Keratinocyte (primary cell): ENCODE measurements around the gene DOCK1. TPM values are rescaled to one million over a fixed set of nuclear protein-coding genes. Genes with fewer than 3 reads are reported as not detected.
"Not testable (repeated sequence)": the region's sequence is repeated elsewhere in the genome, so short reads cannot be mapped to it uniquely, and the experiment has no call there.

Source experiments
- DNase-seq: peaks from one replicate; pipeline ENCODE4 v3.0.0-alpha.2; 2011; ENCODE audit warnings: low read depth, missing footprints, low spot score
- FAIRE-seq: peaks from 2 replicates; lab custom pipeline; 2011; peaks lifted over from hg19 to GRCh38; lab: Jason Lieb, UNC
- H2AFZ ChIP-seq: 2 replicates; pipeline ENCODE4 v1.6.0; 2012; ENCODE audit warnings: low read length, control low read depth, inconsistent platforms; ENCODE audit not compliant: control insufficient read depth
- H3K27ac ChIP-seq: 2 replicates; pipeline ENCODE4 v1.5.1; 2011; ENCODE audit warnings: low read length; ENCODE audit not compliant: control insufficient read depth, insufficient read depth
- H3K27me3 ChIP-seq: 3 replicates; pipeline ENCODE4 v1.6.0; 2011; ENCODE audit warnings: low read length; ENCODE audit not compliant: control insufficient read depth, insufficient read depth; ENCODE audit errors: extremely low read depth
- H3K36me3 ChIP-seq, 2 experiments: 2 replicates in 1 of 2; 3 replicates in 1 of 2; pipeline ENCODE4 v1.5.1; 2011; ENCODE audit warnings: low read length in 2 of 2, mild to moderate bottlenecking in 1 of 2; ENCODE audit not compliant: control insufficient read depth in 2 of 2, insufficient read depth in 2 of 2; ENCODE audit errors: extremely low read depth in 1 of 2
- H3K4me1 ChIP-seq: 3 replicates; pipeline ENCODE4 v1.5.1; 2011; ENCODE audit warnings: low read length; ENCODE audit not compliant: control insufficient read depth, insufficient read depth; ENCODE audit errors: extremely low read depth
- H3K4me2 ChIP-seq: 3 replicates; pipeline ENCODE4 v1.6.0; 2011; ENCODE audit warnings: low read depth, low read length; ENCODE audit not compliant: control insufficient read depth, insufficient read depth; ENCODE audit errors: extremely low read depth
- H3K4me3 ChIP-seq, 3 experiments: fragments of 200-600 bp in 1 of 3; sonication (generic) in 1 of 3; 2 replicates in 2 of 3; 3 replicates in 1 of 3; pipeline ENCODE4 v1.5.1; 2011 to 2016; ENCODE audit warnings: low read length in 3 of 3, mild to moderate bottlenecking in 3 of 3, control low read depth in 2 of 3, inconsistent platforms in 1 of 3, low read depth in 1 of 3, mixed read lengths in 1 of 3, mixed run types in 1 of 3, moderate library complexity in 1 of 3; ENCODE audit not compliant: control insufficient read depth in 2 of 3, insufficient read depth in 2 of 3; ENCODE audit errors: extremely low read depth in 1 of 3
- H3K79me2 ChIP-seq: 2 replicates; pipeline ENCODE4 v1.6.0; 2012; ENCODE audit warnings: low read length; ENCODE audit not compliant: control insufficient read depth, insufficient read depth
- H3K9ac ChIP-seq: 3 replicates; pipeline ENCODE4 v1.6.0; 2011; ENCODE audit warnings: low read length; ENCODE audit not compliant: control insufficient read depth, insufficient read depth; ENCODE audit errors: extremely low read depth
- H3K9me1 ChIP-seq: 3 replicates; pipeline ENCODE4 v1.6.0; 2011; ENCODE audit warnings: low read length; ENCODE audit not compliant: control insufficient read depth, insufficient read depth; ENCODE audit errors: extremely low read depth
- H3K9me3 ChIP-seq: 2 replicates; pipeline ENCODE4 v1.5.1; 2012; ENCODE audit warnings: low read depth, low read length; ENCODE audit not compliant: control insufficient read depth
- H4K20me1 ChIP-seq: 3 replicates; pipeline ENCODE4 v1.6.0; 2011; ENCODE audit warnings: low read length; ENCODE audit not compliant: control insufficient read depth, insufficient read depth; ENCODE audit errors: extremely low read depth
- EZH2 ChIP-seq: IDR thresholded peaks from one replicate; pipeline ENCODE4 v1.6.1; 2012; ENCODE audit warnings: inconsistent platforms, mild to moderate bottlenecking, low read length, moderate library complexity
- dilution Hi-C: fragments of 300-500 bp; cut with MboI; formaldehyde crosslinking; loops from one replicate; pipeline ENCODE4 v1.7.0; 2020; ENCODE audit warnings: low sequenced_read_pairs; ENCODE audit not compliant: extremely low pct_ligation_motif_present
- polyA plus RNA-seq, 5 experiments: library from polyadenylated mRNA; depleted of rRNA in 3 of 5; stranded (reverse) in 3 of 5; stranded (forward) in 1 of 5; unstranded in 1 of 5; fragments of >200 nt; gene quantifications; 1 replicate in 1 of 5; 2 replicates in 3 of 5; 3 replicates in 1 of 5; pipeline versions ENCODE4 v1.2.1 to v1.2.3, GENCODE V29; 2011 to 2012; ENCODE audit warnings: missing spikeins in 2 of 5, low read depth in 1 of 5, low replicate concordance in 1 of 5
- TF ChIP-seq, protein P1 (sequence below), 3 experiments: IDR thresholded peaks in 1 of 3; conservative IDR thresholded peaks in 1 of 3; optimal IDR thresholded peaks in 1 of 3; 2 replicates in 2 of 3; 3 replicates in 1 of 3; pipeline versions ENCODE3 to v1.5.1; 2011; ENCODE audit warnings: low read length in 3 of 3, mild to moderate bottlenecking in 3 of 3, moderate library complexity in 2 of 3, control low read depth in 1 of 3, inconsistent platforms in 1 of 3; ENCODE audit not compliant: insufficient read depth in 2 of 3; ENCODE audit errors: extremely low read depth in 1 of 3

Gene DOCK1
- polyA plus RNA-seq, 1 donor (not counting 4 experiments of a cell fraction or from before 2014, with no cell fraction given), result 15.7 TPM

GRCh38 chr10:127296696-127297095, 391.5 kb downstream of the DOCK1 start:
- Histone ChIP-seq H3K27ac (no peak overlapping the region), H3K27me3 (no peaks in the 10 kb centered on the region), H2AFZ (no peak overlapping the region), H3K4me2 (no peak overlapping the region), H3K36me3 (peaks cover 0 to 2% of the 10 kb centered on the region in 2 experiments), H3K79me2 (no peaks in the 10 kb centered on the region), H3K4me1 (no peaks in the 10 kb centered on the region), H4K20me1 (no peaks in the 10 kb centered on the region), H3K9me3 (no peaks in the 10 kb centered on the region), H3K9me1 (no peaks in the 10 kb centered on the region), H3K4me3 (no peak overlapping the region), H3K9ac (no peak overlapping the region)
- FAIRE-seq (no peak), DNase-seq (no peak)
- dilution Hi-C loops, result no loop called here
- no peak for TF ChIP-seq EZH2
- TF ChIP-seq, protein P1, sequence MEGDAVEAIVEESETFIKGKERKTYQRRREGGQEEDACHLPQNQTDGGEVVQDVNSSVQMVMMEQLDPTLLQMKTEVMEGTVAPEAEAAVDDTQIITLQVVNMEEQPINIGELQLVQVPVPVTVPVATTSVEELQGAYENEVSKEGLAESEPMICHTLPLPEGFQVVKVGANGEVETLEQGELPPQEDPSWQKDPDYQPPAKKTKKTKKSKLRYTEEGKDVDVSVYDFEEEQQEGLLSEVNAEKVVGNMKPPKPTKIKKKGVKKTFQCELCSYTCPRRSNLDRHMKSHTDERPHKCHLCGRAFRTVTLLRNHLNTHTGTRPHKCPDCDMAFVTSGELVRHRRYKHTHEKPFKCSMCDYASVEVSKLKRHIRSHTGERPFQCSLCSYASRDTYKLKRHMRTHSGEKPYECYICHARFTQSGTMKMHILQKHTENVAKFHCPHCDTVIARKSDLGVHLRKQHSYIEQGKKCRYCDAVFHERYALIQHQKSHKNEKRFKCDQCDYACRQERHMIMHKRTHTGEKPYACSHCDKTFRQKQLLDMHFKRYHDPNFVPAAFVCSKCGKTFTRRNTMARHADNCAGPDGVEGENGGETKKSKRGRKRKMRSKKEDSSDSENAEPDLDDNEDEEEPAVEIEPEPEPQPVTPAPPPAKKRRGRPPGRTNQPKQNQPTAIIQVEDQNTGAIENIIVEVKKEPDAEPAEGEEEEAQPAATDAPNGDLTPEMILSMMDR (optimal IDR thresholded peaks at IDR 0.05 in 1 of 3, IDR thresholded peaks at IDR 0.05 in 1 of 3, conservative IDR thresholded peaks at IDR 0.05 in 1 of 3; ENCODE audit: extremely low read depth in 1 of 3, insufficient read depth in 2 of 3, low read length in 3 of 3), result no peak

DNA sequence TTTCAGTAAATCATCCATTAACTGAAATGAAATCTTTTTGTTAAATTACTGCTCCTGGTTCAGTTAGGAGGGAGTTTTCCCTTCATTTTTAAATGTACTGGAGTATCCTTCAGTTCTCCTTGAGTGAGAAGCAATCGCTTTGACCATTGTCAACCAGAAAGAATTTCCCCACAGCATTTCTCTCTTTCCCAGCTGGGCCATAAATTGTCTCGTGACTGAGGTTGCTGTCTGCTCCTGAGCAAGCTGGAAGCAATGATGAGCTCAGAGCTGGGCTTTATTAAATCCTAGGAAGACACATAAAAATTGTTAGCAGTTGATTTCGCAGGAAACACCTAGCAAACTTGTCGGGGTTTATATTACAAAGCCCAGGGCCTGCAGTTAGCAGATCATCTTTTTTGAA, 393.2 kb downstream of the DOCK1 start:
- H3K9ac ChIP-seq, result no peak overlapping the region
- no peaks in the 10 kb centered on the region for H3K79me2 ChIP-seq
- no peaks in the 10 kb centered on the region for H4K20me1 ChIP-seq
- peaks cover 9% of the 10 kb centered on the region for H3K4me1 ChIP-seq
- dilution Hi-C loops, result no loop called here
- H3K4me3 ChIP-seq, result no peak overlapping the region
- H3K9me3 ChIP-seq, result no peaks in the 10 kb centered on the region
- DNase-seq (no peak), FAIRE-seq (no peak)
- H3K9me1 ChIP-seq, result no peaks in the 10 kb centered on the region
- H3K27ac ChIP-seq, result no peak overlapping the region
- no peak overlapping the region for H2AFZ ChIP-seq
- no peaks in the 10 kb centered on the region for H3K27me3 ChIP-seq
- no peak for TF ChIP-seq EZH2
- TF ChIP-seq, protein P1 (optimal IDR thresholded peaks at IDR 0.05 in 1 of 3, IDR thresholded peaks at IDR 0.05 in 1 of 3, conservative IDR thresholded peaks at IDR 0.05 in 1 of 3; ENCODE audit: extremely low read depth in 1 of 3, insufficient read depth in 2 of 3, low read length in 3 of 3), result no peak
- H3K36me3 ChIP-seq, result peaks cover 0 to 2% of the 10 kb centered on the region in 2 experiments
- H3K4me2 ChIP-seq, result no peak overlapping the region

DNA sequence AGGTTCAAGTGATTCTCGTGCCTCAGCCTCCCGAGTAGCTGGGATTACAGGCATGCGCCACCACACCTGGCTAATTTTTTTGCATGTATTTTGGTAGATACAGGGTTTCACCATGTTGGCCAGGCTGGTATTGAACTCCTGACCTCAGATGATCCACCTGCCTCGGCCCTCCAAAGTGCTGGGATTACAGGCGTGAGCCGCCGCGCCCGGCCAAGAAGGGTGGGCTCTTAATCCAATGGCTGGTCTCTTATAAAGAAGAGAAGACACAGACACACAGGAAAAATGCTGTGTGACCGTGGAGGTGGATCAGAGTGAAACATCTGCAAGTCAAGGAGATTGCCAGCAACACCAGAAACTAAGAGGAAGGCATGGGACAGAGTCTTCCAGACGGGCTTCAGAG, 394.0 kb downstream of the DOCK1 start:
- dilution Hi-C loops, H3K9ac ChIP-seq, H3K79me2 ChIP-seq, H4K20me1 ChIP-seq, FAIRE-seq, H2AFZ ChIP-seq, H3K9me3 ChIP-seq, H3K4me3 ChIP-seq, H3K27me3 ChIP-seq, H3K9me1 ChIP-seq, H3K27ac ChIP-seq, H3K4me2 ChIP-seq, H3K36me3 ChIP-seq, DNase-seq: not testable (repeated sequence)
- H3K4me1 ChIP-seq, result peaks cover 10% of the 10 kb centered on the region
